NCI-H146 treated with DMSO at 0.1 percent for 48 hours (cell line): ENCODE measurements around the gene CMAS.
"Not testable (repeated sequence)": the region's sequence is repeated elsewhere in the genome, so short reads cannot be mapped to it uniquely, and the experiment has no call there.

Source experiments
- DNase-seq: peaks from one replicate; lab custom pipeline; 2025; ENCODE audit not compliant: unreplicated experiment; lab: John Stamatoyannopoulos, UW

The CMAS gene

DNA sequence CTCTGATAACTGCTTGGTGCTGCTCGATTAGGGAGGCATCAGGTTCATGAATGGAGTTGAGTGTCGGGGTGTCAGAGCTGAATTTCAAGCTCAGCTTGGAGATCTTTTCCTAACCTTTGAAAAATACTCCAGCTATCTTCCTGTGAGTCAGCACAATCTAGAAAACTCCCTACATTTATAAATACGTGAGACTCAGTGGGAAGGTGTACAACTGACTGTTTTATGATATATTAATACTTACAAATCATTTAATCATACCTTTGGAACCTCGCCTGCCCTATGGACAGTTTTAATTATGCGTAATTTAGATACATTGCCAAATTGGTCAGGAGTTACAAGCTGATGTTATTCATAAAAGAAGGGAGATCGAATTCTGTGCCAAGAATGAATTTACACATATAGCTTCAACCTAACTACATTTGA, 961 bp downstream of the CMAS start:
- no peak for DNase-seq

DNA sequence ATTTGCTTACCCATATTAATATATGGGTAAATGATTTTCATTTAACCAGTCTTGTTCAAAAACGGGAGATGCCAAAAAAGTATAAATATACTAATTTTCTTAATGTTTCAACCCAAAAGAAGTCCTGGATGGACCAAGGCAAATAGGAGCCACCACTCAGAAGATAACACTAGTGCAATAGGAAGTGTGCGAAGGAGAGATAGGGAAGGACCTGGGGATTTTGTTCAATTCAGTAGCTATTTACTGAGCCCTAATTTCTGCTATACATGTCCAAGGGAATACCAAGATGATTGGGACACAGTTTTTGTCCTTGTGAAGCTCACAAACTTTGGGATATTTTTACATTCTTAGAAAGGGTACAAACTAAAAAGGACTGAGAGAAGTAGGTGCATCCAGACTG, 1.5 kb downstream of the CMAS start:
- DNase-seq: no peak

DNA sequence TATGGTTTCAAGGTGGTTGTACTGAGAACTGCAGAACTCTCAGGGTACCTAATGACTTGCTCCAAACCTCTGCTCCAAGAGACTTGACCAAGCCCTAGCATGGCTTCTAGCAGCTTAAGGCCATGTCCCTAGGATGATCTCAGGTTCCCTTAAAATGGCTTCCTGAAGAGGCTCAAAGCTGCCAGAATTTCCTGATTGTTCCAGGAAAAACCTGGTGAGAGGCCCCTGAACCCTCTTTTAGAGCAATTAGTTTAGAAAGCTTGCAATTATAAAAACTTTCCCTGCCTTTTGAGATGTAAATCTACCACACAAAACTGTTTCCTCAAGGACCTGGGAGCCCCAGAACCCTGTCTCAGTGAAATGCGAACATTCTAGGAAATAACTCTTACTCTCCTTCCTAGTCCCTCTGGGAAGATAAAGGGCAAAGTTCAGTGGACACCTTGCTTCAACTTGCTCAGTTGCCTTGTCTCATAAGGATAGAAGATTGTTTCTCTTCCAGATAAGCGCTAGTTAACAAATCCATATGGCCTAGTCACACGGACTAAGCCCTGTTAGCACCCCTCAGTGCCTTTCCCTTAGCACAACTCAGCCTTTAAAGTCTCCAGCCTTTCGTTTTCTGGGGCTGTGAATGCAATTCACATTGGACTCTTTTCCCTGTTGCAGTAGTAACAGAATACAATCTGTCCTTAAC, 2.5 kb downstream of the CMAS start:
- DNase-seq: no peak

DNA sequence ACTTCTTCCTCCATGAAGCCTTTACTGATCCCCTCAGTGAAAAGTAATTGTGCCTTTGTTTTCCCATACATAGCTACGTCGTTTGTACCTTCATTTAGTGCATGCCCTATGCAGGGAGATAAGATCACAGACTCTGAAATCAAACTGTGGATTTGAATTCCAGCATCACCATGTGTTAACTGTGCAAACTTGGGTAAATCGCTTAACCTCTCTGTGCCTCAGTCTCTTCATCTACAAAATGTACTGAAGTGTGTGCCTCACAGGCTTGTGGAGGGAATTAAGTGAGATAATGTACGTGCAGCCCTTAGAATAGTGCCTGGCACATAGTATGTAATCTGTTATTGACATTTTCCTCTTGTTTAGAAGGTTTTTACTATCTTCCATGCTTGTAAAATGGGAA, 4.1 kb downstream of the CMAS start:
- no peak for DNase-seq

DNA sequence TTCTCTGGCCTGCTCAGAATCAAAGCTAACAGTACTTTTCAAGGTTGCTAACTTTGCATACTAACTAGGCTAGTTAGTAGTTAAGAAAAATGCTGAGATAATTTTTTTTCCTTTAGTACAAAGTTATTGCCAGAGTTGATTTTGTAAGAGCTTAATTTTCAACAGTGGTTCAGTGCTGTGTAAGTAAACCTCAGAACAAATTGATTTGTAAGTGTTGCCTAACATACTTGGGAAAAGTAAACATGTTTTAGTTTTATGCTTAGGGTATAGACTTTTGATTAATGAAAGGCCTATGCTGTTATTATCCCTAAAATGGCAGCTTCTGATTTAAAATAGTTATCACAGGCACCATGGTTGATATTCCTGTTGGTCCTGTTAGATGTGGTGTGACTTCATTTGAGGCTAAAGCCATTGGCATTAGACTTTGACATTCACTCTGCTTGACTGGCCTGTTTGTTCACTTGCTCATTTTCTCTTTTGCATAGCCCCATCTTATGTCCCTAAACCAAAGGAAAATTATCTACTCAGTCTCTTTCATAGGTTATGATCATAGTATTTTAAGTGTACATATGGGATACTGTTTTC, 5.2 kb downstream of the CMAS start:
- DNase-seq: no peak

DNA sequence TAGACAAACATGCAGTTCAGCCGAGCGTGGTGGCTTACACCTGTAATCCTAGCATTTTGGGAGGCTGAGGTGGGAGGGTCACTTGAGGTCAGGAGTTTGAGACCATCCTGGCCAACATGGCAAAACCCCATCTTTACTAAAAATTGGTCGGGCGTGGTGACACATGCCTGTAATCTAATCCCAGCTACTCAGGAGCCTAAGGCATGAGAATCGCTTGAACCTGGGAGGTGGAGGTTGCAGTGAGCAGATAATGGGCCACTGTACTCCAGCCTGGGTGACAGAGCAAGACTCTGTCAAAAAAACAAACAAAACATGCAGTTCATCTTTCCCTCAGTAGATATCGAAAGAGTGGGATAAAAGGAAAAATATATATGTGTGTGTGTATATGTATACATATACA, 7.0 kb downstream of the CMAS start:
- DNase-seq: not testable (repeated sequence)

DNA sequence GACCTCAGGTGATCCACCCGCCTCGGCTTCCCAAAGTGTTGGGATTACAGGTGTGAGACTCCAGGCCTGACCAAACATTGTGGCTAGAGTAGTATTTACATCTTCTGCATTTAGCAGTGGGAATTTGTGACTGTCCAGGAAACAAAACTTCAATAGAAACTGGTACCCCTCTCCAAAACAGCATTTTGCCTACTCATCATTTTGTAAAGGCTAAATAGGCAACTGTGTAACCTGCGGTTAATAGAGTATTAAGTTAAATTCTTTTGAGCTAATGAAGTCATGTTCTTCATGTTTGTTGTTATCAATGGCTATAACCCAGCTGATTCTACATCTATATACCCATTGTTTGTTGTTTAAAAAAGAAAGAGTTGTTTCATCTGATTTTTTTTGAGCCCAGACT, 8.1 kb downstream of the CMAS start:
- no peak for DNase-seq

DNA sequence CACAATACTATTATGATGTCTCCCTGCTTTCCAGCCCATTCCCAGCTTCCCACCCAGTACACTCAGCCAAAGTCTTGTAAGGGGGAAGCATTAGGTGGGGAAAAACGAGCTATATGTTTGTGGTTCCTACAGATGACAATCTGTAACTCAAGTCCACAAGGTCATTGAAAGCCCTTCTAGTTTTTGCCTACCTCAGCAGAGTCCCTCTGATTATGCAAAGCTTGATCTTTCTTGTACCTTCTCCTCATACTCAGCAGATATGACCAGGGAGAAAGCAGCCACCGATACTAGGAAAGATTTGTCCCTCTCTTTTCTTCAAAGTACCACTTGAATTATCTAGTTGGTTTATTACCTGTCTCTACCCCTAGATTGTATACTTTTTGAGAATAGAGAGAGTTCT, 10.6 kb downstream of the CMAS start:
- DNase-seq: no peak

DNA sequence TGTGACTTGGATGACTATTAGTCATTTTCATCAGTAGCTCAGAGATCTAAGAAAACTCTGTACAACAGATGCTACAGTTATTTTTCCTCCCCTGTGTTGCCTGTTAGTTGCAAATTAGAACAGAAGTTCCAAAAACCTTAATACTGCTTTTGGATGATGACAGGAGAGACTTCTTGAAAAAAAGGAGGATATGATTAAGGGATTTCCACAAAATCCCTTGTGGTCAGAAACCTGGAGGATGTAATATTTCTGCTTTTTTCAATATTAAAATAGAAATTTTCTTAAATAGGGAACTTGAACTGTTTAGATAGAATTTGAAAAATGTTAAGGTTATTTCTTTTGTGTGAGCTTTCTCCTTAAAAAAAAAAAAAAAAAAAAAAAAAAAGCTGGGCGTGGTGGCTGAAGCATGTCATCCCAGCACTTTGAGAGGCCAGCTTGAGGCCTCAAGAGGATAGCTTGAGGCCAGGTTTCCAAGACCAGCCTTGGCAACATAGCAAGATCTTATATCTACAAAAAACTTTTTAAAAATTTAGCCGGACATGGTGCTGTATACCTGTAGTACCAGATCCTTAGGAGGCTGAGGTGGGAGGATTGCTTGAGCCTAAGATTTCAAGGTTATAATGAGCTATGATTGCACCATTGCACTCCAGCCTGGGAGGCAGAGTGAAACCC, 14.1 kb downstream of the CMAS start:
- no peak for DNase-seq

DNA sequence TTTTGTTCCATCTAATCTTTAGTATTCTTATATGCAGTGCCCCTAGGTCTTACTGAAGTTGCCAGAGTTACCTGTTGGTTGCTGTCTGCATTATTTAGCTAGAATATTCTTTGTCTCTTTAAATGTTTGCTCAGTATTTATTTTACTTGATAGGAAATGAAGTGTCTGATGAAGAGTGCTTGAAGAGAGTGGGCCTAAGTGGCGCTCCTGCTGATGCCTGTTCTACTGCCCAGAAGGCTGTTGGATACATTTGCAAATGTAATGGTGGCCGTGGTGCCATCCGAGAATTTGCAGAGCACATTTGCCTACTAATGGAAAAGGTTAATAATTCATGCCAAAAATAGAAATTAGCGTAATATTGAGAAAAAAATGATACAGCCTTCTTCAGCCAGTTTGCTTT, 18.9 kb downstream of the CMAS start:
- DNase-seq: no peak

DNA sequence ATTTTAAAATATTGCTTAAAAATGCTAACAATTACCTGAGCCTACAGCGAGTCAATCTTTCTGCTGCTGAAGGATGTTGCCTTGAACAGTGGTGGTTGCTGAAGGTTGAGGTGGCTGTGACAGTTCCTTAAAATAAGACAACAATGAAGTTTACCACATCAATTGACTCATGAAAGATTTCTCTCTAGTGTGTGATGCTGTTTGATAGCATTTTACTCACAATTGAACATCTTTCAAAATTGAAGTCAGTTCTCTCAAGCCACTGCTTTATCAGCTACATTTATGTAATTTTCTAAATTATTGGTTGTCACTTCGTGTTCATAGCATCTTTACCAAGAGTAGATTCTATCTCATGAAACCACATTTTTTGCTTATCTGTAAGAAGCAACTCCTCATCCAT, 20.3 kb downstream of the CMAS start:
- DNase-seq: no peak

DNA sequence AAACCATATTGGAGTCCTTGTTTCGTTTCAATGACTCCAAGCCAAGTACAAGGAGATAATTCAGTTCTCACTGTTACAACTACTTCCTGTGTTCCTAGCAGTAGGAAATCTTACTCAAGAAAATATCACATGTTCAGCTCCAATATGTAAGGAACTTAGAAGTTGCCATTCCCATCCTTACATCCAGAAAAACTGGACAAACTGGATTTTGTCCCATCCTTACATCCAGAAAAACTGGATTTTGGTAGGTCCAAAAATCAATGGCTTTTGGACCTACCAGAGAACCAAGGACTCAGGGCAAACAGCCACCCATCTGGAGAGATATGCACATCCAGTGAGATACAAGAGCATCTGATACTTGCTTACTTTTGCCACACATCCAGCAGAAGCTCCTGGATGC, 23.8 kb downstream of the CMAS start:
- no peak for DNase-seq

DNA sequence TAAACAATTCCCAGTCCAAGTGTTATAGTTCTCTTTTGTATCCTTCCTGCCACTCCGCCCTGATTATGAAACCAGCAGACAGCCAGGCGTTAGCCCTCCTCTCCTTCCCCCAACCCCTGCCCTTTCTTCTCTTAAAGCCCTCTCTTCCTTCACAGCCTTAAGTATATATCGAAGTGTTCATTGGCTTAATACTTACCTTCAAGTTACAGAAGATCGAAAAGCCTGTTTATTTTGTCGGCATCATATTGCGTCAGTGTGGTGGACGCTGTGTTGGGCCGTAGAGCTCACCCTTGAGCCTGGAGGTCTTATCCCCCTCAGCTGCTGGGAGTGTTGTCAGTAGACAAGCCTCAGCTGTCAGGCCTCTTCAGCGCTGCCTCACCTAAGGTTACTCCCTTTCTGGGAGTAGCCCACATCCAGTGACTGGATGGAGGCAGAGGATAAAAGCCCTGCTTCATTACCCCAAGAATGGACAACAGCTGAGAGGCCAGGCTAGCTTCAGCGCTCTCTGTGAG, 36.2 kb downstream of the CMAS start:
- DNase-seq: no peak

DNA sequence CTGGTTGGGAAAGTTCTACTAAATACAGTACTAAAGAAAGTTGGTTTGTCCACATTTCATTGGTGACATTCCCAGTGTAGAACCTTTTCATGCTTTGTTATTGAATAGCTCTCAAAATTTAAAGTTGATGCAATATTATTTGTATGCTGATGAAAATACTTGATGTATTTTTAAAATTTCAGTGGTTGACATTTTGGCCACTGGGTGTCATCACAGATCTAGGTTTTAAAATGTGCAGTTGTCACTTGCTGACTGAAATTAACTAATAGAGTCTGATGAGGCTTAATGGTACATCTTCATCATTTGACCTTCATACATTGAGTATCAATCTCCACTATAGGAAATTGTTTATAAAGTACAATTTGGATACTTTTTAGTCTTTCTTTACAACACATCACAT, 37.1 kb downstream of the CMAS start:
- peak; percentile 24 for DNase-seq

DNA sequence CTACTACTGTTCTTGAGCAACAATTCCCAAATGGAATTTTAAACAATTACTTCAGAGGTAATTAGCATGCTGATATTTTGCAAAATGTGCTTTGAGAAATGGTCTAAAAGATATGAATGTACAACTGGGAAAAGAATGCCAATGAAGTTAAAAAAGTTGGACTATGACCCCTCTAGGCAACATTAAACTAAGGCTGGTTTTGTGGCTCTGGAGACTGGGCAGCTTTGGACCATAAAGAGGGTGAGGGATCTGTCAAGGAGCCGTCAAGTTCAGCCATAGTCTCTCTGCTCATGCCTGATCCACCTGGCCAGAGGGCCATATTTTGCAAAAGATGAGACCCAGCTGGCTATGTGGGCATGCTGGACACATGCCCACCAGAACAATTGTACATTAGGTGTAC, 38.8 kb downstream of the CMAS start:
- no peak for DNase-seq

DNA sequence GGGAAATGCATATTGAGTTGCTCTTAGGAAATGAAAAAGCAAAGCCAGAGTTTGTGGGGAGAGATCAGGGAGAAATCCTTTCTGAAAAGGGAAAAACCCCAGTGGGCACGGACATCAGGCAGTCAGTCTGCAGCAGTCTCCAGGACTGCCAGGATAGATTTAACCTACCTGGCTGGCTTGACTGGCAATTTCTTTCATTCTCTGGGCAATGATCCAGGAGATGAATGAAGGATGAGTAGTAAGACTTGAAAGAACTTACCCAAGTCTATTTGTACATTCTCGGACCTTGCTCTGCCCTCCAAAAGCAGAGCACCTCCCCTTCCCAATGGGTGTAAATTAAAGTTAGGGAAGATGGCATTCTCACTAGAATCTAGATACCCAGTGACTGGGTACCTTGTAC, 42.9 kb downstream of the CMAS start:
- DNase-seq: no peak

DNA sequence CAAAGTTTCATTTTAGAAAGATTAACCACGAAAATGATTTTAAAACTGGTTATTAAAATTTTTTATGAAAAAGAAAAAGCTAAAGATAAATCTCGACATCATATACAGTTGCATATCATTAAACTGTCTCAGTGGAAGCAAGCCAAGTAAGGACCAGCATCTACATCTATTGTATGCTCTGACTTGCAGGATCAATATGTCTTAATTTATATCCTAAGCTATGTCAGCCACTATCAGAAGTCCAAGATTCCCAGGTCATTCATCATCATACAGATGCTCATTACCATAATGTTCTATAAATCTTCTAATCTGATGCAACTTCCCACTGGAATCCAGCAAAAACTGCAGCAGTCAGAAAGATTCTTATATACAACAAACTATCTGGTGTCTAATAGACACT, 43.5 kb downstream of the CMAS start:
- DNase-seq: no peak

DNA sequence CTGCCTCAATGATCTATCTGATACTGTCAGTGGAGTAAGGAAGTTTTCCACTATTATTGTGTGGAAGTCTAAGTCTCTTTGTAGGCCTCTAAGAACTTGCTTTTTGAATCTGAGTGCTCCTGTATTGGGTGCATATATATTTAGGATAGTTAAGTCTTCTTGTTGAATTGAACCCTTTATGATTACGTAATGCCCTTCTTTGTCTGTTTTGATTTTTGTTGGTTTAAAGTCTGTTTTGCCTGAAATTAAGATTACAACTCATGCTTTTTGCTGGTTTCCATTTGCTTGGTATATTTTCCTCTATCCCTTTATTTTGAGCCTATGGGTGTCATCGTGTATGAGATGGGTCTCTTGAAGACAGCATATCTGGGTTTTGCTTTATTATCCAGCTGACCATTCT, 53.0 kb downstream of the CMAS start:
- not testable (repeated sequence) for DNase-seq

DNA sequence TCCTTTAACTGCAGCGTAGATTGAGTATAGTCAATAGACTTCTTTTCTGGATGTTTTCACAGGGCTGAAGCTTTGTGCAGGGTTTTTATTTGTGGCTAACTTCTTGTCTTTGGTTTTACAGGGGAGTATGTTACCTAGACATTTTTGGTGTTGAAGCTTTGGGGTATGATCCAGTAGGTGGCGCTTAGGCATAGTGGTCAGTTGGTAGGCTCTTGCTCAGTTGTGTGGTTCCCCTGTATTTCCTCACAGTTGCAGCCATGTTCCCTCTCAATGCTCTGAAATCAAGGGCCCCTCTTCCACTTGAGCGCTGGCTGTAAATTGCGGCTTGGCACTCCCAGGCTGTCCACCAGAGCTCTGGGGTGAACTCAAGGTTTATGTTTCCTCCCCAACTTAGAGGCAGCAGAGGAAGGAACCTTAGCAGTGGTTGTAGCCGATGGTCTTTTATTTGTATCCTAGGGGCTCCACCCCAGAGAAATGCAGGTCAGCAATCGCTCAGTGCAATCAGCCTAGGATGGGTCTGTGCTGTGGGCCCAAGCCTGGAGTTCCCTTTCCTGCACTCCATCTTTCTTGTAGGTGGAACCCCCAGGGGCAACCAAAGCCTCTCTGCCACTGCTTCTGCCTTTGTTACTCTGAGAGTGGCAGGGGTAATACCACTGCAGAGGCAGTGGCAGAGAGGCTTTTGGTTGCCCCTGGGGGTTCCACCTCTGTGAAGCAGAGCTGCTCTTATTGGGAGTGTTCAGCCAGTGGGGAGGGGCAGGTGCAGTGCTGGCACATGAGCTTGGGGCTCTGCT, 55.1 kb downstream of the CMAS start:
- no peak for DNase-seq

DNA sequence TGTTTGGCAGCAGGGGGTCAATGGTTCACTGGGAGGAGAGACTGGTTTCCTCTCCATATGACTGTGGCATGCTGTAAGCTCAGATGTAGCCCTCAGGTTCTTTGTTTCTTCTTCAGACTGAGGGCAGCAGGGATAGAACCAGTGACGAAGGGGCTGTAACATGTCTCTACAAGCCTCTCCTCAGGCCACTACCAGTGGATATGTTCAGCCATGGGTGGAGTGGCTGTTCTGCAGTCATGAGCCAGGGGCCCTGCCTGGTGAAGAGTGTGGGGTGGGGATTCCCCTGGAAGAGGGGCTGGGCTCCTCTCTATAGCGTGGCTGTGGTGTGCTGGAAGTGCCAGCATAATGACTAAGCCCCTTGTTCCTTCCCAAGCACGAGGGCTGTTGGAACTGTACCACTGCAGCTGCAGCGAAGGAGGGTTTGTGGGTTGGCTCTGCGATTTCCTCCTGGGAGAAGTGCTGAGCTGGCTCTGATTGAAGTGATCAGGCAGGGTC, 55.8 kb downstream of the CMAS start:
- no peak for DNase-seq

DNA sequence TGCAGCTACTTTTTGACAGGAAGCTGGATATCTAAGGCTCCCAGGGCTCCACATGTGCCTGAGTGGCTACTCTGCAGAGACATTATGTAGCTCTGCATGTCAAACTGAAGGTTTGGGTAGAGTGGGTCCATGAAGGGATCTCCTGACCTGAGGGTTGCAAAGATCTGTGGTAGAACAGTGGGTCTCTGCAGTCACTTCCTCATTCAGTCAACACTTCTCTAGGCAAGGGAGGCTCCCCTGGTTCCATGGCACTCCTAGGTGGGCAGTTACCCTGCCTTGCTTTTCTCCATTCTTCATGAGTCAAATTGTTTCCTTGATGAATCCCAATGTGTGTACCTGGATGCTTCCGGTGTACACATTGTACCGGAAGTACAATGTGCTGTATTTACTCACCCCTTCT, 57.4 kb downstream of the CMAS start:
- DNase-seq: no peak
